ENCODE results near the gene CNIH1.
"Not testable (repeated sequence)": the region's sequence is repeated elsewhere in the genome, so short reads cannot be mapped to it uniquely, and the experiment has no call there.

The CNIH1 gene

DNA sequence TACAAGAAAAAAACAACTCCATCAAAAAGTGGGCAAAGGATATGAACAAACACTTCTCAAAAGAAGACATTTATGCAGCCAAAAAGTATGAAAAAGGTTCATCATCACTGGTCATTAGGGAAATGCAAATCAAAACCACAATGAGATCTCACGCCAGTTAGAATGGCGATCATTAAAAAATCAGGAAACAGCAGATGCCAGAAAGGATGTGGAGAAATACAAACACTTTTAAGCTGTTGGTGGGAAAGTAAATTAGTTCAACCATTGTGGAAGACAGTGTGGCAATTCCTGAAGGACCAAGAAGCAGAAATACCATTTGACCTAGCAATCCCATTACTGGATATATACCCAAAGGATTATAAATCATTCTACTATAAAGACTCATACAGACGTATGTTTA is 60.6 kb downstream of the CNIH1 start:
- DNase-seq (ENCODE audit: low spot score), result not testable (repeated sequence)

DNA sequence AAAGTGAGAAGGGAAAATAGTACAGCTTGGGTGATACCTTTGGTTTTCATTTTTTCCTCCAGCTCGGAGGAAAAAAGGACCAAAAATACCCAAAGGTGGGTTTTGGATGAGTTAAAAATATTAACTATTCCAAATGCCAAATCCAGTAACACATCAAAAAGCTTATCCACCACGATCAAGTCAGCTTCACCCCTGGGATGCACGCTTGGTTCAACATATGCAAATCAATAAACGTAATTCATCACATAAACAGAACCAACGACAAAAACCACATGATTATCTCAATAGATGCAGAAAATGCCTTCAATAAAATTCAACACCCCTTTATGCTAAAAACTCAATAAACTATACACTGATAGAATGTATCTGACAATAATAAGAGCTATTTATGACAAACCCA is 62.3 kb downstream of the CNIH1 start:
- DNase-seq (ENCODE audit: low spot score), result not testable (repeated sequence)

DNA sequence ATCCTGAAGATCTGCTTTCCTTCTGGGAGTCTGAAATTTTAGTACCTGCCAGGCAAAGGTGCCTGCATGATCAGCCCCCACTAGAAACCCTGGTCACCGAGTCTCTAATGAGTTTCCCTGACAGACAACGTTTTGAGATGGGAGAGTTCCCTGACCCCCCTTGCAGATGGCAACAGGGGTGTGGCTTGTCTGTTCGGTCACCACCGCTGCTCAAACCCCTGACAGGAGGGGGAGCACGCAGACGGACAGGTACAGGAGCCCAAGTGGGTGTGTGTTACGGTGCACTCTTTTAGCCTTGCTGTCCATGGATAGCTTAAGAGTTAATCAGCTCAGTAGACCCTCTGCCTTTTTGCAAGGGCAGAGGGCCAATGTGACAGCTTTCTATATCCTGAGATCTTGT is 63.7 kb downstream of the CNIH1 start:
- DNase-seq (ENCODE audit: low spot score), result no peak

DNA sequence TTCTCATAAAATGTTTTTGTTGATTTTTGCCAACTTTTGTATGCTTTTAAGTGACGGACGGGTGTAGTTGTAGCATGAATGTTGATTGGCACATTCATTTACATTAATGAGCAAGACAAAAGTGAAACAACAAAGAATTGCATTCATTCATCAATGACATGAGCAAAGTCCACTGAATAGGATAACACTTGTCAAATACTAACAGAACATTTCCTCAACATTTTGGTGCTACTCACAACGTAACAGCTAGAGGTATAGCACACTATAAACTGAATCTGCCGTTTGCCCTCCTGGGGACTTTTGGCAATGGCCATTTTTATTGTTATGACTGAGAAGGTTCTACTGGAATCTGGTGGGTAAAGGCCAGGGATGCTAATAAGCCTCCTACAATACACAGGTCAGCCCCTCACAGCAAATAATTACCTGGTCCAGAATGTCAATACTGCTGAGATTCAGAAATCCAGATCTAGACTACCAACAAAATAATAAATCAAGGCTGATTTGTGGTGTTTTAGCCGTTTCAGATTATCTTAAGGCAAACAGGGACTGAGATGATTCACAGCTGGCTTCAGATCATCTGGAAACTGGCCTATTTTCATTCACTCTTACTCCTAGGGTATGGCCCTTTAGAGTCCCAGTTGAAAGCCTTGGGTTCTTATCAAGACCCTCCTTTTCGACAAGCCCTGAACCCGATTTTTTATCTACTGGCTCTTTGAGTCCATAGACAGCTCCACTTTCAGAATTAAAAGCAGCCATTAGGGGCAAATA is 66.9 kb downstream of the CNIH1 start:
- no peak for DNase-seq (ENCODE audit: low spot score)

Data from D341Med (cell line).